Activated CD4-positive, alpha-beta T cell treated with anti-CD3 and anti-CD28 coated beads, Interleukin-2, amount 50 U/mL, for 1 hour (primary cell): ENCODE measurements around the gene ACTR3C.
"Not testable (repeated sequence)": the region's sequence is repeated elsewhere in the genome, so short reads cannot be mapped to it uniquely, and the experiment has no call there.

Experiments
- DNase-seq: peaks from one replicate; pipeline ENCODE4 v3.0.0-alpha.2; 2020

ACTR3C gene

DNA sequence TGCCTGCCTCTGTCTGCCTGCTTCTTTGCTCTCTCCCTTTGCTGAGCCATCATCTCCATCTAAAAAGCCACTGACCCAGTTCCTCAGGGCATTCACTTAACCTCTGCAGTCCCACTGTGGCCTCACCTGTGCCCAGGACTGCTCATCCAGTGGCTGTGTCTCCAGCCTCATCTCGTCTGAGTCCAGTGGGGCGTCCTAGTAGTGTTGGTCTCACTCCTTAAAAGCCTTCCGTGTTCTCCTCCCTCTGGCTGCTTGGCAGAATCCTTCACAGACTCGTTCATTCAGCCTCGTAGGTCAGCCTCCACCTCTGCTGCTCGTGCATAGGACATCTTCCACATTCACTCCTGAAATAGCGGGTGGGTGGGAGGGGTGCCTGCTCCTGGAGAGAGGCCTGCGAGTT is 10.8 kb upstream of the ACTR3C start:
- no peak for DNase-seq

DNA sequence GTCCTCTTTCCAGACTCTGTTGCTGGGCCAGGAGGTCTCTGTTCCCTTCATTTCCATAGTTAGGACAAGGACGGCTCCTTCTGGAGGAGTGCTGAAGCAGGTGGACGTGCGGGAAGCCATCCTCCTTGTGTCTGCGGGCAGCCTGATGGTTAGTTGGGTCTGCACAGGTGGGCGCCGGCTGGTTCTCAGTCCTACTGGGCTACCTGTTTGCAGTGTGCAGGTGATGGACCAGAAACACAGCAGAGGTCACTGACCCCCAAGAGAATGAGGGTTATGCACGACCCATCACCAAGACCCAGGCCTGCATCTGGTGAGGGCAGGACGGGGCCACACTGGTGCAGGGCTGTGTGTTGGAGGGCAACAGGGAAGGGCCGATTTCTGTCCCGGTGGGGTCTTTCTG is 10.3 kb upstream of the ACTR3C start:
- no peak for DNase-seq

DNA sequence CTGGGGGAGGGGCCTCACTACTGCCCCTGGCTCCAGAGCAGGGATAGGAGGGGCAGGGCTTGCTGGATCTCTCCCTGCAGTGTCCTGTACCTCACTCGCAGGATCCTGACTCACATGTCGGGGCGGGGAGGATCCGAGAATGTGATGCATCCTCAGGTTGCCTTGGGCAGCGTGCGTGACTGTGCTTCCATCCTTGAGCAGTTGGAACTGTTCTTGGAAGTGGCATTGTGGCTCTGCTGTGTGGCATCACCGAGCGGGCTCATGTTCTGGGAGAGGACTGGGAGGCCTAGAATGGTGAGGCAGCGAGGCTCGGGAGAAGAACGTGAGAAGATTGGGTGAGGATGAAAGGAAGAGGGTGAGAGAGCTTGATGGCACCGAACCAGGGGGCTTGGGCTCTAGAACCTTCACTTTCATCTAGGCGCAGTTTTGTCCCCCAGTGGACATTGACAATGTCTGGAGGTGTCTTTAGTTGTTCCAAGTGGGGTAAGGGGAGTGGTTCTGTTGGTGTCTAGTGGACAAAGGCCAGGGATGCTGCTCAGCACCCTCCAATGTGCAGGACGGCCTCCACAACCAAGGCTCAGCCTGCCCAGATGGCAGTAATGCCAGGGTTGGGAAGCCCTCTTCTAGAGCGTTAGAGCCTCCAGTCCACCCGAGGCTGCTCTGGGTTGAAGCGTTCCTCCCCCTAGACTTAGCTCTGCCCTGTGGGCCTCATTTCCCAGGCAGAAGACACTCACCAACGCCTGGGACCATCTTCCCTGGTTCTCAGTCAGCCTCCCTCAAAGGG is 9.7 kb upstream of the ACTR3C start:
- DNase-seq, result no peak

DNA sequence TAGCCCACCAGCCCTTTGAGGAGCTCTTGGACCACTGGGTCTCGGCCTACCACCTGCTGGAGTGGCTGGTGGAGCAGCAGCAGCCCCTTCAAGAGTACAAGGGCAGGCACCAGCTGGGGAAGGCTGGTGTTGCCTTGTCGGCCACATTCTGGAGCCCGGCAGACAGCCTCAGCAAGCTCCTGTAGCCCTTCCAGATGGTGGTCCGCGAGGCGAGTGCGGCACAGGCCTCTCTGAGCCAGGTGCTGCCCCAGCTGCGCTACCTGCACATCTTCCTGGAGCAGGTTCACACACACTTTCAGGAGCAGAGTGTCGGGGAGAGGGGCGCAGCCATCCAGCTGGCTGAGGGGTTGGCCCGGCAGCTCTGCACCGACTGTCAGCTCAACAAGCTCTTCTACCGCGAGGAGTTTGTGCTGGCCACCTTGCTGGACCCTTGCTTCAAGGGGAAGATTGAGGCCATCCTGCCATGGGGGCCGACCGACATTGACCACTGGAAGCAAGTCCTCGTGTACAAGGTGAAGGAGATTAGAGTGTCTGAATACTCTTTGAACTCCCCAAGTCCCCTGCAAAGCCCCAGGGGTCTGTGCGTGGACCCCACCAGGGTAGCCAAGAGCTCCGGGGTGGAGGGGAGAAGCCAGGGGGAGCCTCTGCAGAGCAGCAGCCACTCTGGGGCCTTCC is 7.0 kb upstream of the ACTR3C start:
- no peak for DNase-seq

DNA sequence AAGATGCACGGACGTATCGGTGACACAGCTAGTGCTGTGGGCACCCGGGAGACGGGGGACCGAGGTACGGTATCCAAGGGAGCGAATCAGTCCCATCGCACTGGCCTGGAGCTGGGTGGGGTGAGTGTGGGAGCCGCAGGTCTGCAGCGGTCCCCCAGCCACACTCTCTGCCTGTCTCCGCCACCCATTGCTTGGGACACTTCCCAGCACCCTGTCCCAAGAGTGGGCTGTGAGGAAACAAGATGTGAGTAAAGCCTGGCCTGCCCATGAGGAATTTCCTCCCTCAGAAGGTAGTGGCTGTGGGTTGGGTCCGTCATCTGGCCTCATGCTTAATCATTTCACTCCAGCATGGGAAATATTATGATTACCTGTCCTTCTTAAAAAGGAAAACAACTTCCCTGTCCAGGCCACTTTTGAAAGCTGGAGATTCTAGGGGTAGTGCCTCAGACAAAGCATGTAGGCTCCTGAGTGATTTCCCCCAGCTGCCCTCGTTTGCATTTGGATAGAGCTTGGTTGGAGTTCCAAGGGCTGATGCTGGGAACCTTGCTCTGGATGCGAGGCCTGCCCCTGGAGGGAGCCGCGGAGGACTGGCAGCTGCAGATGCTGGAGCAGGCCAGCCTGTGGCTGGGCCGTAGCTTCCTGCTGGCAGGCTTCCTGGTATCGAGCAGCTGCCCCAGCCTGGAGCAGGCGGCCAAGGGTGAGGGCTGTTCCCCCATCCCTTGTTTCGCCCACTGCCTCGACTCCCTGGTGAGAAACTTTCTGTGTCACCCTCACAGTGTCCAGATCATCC is 6.2 kb upstream of the ACTR3C start:
- no peak for DNase-seq

DNA sequence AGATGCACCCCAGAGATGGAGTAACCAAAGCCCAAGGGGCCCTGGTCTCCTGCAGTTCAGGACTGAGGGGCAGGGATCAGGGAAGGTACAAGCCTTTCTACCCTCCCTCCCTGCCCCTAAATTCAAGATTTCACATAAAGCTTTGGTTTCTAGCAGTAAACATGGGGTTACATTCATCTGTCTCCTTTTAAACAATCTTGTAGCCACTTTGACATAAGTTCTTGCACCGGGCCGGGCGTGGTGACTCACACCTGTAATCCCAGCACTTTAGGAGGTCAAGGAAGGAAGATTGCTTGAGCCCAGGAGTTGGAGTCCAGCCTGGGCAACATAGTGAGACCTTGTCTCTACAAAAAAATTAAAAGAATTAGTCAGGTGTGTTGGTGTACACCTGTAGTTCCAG is 4.0 kb upstream of the ACTR3C start:
- no peak for DNase-seq

DNA sequence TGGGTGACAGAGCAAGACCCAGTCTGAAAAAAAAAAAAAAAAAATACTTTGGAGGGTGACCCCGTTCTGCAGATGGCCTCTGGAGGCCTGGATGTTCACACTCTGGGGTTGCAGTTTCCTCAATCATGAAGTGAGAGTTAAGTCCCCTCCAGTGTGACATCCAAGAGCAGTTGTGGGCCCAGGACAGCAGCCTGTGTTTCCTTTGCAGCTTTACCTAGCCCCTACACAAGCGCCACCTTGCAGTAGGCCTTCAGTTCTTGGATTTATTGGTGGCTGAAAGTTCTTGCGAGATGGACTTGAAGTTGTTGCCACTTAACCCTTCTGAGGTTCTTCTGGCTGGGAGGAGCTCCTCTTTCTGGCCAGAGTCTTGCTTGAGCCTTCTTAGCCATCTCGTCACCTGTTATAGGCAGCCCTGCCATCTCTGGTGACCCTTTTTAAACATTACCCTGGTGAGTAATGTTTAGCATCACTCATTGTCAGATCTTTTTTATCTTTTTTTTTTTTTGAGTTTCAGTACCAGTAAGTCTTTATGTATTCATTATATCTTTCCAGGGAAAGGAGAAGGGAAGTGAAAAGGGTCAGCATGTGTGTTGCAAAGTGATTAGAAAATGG is 3.4 kb upstream of the ACTR3C start:
- DNase-seq, result no peak

DNA sequence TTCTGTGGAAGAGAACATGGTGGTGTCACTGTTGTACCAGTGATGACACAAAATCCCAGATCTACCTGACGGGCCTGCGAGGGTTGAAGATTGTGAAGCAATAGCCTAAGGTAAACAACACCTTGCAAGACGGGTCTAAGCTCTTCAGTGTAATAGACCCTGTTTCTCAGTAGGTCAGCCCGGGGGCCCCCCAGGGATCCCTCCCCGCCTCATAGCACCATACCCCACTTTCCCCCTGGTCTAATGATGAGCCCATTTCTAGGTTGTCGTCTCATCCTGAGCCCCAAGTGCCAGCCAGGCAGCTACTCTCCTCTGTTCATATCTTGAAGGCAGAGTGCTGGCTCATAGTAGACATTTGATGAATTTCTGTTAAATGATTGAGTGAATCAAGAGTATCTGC is 2.6 kb upstream of the ACTR3C start:
- no peak for DNase-seq

DNA sequence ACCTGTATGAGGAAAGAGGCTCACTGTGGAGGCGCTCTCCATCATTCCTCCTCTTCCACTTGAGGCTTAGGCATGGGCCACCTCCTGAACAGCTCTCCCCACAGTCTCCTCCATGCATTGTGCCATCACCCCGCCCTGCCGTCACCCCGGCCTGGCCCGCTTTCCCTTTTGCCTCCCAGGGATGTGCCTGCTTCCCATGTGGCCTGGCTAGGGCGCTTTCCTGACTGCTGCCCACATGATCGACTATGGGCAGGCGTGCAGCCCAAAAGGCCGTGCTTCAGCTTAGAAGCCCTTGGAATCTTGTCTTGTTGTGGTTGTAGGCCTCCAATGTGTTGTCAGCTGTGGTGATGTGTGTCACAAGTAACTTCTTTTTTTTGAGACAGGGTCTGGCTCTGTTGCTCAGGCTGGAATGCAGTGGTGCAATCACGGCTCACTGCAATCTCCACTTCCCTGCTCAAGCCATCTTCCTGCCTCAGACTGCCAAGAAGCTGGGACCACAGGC is 1.8 kb upstream of the ACTR3C start:
- DNase-seq, result no peak

DNA sequence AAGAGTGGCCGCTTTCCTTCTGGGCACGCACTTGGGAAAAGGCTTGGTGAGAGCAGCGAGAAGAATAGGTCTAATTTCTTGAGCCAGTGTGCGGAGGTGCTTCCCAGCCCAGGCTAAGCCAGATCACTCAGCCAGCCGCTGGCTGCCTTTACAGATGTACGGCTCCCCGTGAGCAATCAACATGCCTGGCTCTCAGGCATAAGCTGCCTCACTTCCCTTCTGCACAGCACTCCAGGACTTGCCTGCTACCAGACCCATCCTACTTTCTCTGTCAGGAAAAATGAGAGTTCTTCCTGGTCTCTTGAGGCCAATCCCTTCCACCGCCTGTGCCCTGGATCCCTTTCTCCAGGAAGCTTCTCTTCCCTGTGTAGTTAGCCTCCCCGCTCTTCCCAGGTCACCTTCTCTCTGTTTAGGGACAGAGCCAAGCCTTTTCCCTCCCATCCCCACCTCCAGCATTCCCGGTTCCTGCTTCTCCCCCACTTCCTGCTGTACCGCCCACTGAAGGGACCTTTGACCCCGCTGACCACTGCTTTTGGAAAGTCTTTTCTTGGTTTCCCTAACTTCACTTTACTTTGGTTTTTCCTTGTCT is 1.1 kb upstream of the ACTR3C start:
- no peak for DNase-seq

DNA sequence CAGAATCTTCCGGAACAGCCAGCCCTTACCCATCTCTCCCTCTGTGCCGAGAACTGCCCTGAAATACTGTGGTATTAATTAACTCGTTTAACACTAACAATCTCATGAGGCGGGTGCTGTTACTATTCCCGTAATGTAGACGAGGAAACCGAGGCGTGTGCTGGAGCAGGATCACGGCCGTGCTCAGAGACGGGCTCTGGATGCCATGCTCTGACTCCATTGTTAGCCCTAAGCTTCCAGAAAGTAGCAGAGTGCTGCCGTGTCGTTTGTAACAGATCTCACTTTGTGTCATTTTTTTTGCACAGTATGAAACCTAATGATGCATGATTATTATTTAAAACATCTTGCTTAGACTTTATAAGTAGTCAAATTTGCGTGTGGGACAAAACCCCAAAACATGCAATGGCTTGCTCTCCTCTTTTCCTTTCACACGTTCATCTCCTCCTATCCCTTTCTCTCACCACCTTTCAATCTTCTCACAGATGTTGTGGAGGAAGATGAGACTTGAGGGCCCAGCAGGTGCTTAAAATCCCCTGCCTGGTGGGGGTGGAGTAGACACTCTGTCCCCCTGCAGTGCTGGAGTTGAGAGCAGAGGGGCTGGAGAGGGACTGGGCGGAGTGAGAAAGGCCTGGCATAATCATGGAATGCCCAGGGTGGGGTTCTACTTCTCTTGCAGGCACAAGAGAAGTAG is 482 bp upstream of the ACTR3C start:
- DNase-seq, result no peak

DNA sequence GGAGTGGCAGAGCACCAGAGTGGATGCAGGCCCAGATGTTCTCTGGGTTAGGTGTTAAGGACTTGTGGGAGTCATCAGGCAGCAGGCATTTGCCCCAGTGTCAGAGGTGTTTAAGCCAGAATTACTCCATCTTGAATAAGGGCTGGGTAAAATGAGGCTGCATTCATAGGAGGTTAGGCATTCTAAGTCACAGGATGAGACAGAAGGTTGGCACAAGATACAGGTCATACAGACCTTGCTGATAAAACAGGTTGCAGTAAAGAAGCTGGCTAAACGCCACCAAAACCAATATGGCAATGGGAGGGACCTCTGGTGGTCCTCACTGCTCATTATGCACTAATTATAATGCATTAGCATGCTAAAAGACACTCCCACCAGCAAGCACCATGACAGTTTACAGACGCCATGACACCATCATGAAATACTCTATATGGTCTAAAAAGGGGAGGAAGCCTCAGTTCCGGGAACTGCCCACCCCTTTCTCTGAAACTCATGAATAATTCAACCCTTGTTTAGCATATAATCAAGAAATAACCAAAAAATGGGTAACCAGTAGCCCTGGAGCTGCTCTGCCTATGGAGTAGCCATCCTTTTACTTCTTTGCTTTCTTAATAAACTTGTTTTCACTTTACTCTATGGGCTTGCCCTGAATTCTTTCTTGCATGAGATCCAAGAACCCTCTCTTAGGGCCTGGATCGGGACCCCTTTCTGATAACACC is 1.1 kb downstream of the ACTR3C start:
- DNase-seq, result peak; percentile 17

DNA sequence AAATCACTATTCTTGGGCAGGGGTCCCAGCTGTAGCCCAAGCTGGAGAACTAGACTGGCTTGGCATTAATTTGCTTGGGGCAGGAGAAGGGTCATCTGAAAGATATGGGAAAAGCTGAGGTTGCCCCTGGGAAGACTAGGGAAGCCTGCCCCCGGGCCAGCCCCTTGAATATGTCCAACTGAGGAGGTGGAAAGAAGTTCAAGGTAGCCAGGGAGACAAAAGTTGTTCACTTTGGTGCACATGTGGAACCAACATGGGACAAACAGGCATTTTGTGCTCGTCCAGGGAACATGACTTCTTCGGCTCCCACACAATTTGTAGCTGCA is 1.6 kb downstream of the ACTR3C start:
- no peak for DNase-seq

DNA sequence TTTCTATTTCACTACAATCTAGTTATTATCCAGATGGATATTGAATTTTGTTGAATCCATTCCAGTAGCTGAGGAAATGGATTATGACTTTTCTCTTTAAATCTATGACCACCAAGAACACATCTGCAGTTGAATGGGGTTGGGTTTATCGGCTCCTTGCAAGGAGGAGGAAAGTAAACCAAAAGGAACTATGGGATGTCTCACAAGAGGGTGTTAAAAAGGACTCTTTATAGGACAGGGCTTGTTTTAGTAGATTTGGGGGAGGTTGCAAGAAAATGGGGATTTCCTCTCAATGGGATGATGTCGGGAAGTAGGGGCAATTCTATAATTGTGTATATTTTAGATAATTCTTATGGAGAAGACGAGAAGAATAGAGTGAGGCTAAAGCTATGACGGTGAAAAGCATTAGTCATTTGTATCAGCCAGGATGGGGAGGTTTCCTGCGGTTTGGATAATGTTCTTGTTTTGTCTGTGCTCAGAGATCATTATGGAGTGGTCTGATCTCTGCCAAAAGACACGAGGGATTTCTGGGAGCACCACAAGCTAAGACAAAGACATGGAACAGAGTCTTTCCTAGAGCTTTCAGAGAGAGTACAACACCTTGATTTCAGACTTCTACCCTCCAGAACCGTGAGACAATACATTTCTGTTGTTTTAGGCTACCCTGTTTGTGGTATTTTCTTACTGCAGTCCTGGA is 5.4 kb downstream of the ACTR3C start:
- no peak for DNase-seq

DNA sequence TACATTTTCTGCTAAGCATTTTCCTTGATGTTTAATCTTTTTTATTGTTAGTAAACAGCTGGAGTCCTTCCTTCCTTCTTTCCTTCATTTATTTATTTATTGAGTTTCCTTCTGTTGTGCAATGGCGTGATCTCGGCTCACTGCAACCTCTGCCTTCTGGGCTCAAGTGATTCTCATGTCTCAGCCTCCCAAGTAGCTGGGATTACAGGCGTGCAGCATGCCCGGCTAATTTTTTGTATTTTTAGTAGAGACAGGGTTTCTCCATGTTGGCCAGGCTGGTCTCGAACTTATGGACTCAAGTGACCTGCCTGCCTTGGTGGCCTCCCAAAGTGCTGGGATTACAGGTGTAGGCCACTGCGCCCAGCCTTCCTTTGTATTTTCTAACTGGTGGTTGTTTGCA is 6.4 kb downstream of the ACTR3C start:
- DNase-seq, result not testable (repeated sequence)

DNA sequence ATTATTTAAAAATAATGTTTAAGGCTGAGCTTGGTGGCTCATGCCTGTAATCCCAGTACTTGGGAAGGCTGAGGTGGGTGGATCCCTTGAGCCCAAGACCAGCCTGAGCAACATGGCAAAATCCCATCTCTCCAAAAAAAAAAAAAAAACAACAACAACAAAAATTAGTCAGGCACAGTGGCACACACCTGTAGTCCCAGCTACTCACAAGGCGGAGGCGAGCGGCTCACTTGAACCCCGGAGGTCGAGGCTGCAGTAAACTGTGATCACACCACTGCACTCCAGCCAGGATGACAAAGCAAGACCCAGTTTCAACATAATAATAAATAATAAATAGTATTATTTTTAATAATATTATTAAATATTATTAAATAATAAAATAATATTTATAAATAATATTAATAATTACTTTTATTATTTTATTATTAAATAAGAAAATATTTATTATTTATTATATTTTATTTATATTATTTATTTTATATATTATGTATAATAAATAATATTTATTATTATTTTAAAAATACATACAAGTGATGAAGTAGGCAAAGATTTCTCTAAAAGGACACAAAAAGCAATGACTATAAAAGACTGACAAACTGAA is 8.6 kb downstream of the ACTR3C start:
- no peak for DNase-seq

DNA sequence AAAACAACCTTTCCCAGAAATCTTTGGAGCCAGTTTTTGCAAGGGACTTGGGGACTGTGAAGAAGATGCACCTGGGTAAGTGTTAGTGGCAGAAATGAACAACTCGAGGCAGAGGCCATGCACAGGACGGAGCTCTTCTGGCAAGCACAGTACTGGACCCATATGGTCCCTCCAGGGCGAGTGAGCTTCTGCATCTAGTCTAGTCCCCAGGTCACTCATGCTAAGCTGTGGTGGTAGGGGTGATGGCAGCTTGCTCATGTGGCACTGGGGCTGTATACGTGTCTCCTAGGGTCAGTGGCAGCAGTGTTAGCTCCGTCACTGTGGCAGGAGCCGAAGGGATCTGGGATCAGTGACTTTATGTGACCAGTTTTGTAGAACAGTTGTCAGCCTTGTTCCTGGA is 9.5 kb downstream of the ACTR3C start:
- no peak for DNase-seq

DNA sequence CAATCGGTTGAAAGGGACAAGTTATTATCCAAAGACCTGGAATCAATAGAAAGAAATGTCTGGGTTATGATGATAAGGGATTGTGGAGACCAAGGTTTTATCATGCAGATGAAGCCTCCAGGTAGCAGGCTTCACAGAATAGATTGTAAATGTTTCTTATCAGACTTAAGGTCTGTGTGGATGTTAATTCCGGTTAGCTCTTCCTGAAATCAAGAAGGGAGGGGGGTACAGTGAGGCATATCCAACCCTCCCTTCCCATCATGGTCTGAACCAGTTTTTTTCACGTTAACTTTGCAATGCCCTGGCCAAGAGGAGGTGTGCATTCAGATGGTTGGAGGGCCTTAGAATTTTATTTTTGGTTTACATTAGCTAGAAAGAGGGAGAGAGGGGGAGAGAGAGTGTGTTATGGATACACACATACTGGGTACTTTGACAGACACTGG is 10.0 kb downstream of the ACTR3C start:
- no peak for DNase-seq

DNA sequence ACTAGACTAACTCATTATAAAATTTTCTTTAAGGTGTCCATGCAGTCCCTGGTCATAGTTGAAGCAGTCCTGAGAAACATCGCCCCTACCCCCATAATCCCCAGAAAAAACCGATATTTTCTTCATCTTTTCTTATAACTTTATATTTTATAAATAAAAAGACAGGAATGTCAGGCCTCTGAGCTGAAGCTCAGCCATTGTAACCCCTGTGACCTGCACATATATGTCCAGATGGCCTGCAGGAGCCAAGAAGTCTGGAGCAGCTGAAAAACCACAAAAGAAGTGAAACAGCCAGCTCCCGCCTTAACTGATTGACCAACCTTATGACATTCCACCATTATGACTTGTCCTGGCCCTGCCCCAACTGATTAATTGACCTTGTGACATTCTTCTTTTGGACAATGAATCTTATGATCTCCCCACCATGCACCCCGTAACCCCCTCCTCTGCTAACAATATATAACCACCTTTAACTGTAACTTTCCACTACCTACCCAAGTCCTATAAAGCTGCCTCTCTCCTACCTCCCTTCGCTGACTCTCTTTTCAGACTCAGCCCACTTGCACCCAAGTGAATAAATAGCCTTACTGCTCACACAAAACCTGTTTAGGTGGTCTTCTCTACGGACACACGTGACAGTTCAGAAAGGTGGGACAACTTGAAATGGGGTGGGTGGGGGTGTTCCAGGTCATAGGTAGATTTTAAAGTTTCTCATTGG is 10.5 kb downstream of the ACTR3C start:
- not testable (repeated sequence) for DNase-seq

DNA sequence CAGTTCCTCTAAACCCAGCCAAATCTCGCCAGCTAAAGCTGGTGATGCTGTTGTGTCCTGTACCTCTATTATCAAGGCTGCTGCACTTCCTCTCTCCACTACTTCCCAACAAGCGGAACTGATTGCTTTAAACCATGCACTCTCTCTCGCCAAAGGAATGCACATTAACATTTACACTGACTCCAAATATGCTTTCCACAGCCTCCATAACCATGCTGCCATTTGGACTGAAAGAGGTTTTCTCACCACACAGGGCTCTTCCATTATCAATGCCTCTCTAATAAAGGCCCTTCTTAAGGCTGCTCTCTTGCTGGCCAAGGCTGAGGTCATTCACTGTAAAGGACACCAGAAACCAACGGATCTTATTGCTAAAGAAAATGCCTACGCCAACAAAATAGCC is 11.6 kb downstream of the ACTR3C start:
- DNase-seq, result no peak
